Panc1 (cell line): Measurements from ENCODE around the gene SCAF4.

ENCODE experiments used
- CTCF ChIP-seq: fragments of 450-650 bp; IDR thresholded peaks from 2 replicates; pipeline ENCODE4 v1.5.1; 2017; ENCODE audit warnings: mild to moderate bottlenecking
- POLR2AphosphoS5 ChIP-seq: IDR thresholded peaks from 2 replicates; pipeline ENCODE4 v1.6.1; 2012; ENCODE audit warnings: mild to moderate bottlenecking, low read depth, low read length, moderate library complexity
- REST ChIP-seq, 2 experiments: IDR thresholded peaks; 2 replicates each; pipeline ENCODE4 v1.6.1; 2011 to 2012; ENCODE audit warnings: low read depth in 2 of 2, control low read depth in 1 of 2, low read length in 1 of 2, mild to moderate bottlenecking in 1 of 2, moderate library complexity in 1 of 2; ENCODE audit not compliant: insufficient read depth in 1 of 2
- SIN3A ChIP-seq: IDR thresholded peaks from 2 replicates; pipeline ENCODE4 v1.6.1; 2012; ENCODE audit warnings: low read depth, mild to moderate bottlenecking, low read length, moderate library complexity, borderline replicate concordance; ENCODE audit not compliant: insufficient read depth
- TCF7L2 ChIP-seq: IDR thresholded peaks from 2 replicates; pipeline ENCODE4 v1.6.1; 2011; ENCODE audit warnings: mild to moderate bottlenecking, low read depth, low read length, inconsistent platforms

GRCh38 chr21:31733551-31734149 lies 1.7 kb upstream of the SCAF4 start:
- TF ChIP-seq CTCF (no peak), POLR2AphosphoS5 (no peak), REST (IDR thresholded peaks at IDR 0.05; ENCODE audit: insufficient read depth in 1 of 2, low read depth in 2 of 2, low read length in 1 of 2) (no peak), SIN3A (no peak), TCF7L2 (no peak)
